Suppressor macrophage treated with lipopolysaccharide for 4 hours (primary cell): ENCODE measurements around the gene DAAM2.

ENCODE experiments used
- DNase-seq: peaks from one replicate; pipeline ENCODE4 v3.0.0-alpha.2; 2020

DAAM2 gene

DNA sequence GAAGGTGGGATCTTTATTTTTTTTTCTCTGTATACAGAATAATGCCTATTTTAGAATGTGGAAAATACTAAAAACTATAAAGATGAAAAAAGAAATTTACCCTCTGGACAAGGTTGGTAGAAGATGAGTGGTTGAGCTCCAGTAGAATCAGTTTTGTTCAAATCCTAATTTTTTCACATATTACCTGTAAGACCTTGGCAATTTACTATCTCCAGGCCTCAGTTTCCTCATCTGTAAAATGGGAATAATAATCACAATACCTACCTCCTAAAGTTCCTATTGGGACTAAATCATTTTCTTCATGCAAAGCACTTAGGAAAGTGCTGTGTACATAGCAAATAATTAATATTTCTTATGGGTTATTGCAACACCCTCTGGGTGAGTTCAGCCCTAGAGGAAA is 28.4 kb downstream of the DAAM2 start:
- DNase-seq = no peak

DNA sequence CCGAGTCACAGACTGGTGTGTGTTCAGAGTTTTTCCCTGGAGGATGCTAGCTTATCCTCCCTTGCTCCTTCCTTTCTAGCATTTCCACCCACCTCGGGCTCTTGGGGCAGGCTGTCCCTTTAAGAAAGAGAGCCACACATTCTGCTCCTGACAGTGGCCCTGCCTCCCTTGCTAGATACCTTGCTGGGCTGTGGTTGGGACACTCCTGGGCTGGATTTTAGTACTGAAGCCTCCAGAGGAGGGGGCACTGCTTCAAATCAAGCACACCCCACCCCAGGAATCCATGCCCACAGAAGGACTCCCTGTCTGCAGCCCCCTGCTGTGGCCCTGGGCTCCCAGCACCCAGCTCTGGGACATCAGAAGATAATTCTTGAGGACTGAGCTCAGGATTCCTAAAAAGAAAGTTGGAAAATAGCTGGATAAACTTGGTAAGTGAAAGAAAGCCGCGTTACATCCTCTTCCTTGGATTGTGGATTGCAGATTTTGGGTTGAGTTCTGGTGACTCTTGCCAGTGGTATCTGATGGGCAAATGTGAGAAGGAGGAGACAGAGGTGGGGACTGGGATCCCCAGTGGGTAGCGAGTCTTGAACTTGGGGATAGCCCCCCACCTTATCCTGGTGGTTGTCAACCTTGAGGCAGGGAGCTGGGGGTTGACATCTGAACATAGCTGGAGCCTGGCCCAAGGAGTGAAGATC is 29.0 kb downstream of the DAAM2 start:
- no peak for DNase-seq

DNA sequence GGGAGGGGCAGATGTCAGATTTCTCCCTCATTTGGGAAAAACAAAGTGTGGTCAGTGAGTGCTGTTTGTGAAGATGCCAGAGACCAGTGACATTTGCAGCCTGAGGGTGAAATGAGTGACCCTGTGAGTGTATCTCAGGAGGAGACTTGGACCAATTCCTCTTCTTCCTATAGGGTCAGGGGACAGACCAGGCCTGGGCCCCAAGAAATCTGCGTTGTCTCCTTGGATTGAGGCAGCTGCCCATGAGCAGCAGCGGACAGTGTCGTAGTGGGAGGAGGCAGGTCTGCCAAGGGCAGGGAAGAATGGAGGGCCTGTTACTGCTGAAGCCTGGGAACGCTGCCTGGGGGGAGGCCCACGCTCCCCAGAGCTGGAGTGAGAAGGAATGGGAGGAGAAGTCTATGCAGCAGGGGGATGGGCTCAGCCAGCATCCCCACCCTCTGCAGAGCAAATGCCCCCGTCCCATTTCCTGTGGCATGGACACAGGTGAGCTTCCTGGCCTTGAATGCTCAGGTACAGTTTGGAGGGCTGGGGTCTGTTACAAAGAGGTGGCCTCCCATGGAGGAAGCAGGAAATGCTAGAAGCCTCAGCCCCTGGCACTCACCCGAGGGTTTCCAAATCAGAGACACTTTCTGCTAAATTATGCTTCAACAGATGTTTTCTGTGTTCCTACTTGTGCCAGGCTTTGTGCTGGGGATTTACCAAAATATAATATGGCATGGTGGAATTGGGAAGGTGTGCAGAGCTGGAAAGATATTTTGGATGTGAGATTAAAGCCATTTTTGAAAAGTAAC is 29.8 kb downstream of the DAAM2 start:
- DNase-seq = no peak

DNA sequence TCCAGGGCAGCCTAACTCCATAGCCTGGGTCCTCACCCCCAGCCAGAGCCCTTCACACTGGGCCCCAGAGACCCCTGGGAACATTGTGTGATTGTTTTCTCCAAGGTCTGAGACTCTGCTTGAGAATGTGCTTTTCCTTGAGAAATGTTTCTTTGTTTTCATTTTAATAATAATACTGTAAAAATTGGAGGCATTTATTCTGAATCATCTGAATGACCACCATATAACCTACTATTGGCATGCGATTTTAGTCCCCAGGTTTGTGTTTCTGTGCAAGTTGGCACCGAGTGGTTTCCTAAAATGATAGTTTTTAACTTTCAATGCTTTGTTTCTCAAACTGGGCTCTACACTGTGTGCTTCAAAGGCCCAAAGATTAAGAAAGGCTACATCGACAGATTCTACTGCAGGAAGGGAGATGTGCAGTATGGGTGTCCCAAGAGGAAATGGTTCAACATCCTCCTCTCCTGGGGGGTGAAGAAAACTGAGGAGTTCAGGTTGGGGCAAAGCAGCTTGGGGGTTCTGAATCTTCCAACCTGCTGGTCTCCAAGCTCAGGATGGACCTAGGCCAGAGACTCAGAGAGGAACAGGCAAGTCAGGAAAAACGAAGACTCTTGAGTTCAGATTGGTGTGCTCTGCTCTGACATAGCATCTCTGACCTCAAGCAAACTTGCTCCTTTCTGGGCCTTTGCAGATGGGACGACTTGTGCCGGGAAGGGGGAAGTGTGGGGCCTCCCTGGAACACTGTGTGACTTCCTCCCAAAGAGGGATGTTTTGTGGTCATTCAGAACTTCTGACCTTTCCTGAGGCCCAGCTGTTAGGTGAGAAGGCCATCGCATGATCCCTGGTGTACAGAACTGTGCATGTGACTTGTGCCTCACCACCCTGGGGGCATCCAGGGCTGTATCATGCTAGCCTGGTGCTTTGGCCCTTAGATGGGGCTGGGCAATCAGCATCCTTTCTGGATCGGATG is 31.0 kb downstream of the DAAM2 start:
- peak; percentile 36 for DNase-seq

DNA sequence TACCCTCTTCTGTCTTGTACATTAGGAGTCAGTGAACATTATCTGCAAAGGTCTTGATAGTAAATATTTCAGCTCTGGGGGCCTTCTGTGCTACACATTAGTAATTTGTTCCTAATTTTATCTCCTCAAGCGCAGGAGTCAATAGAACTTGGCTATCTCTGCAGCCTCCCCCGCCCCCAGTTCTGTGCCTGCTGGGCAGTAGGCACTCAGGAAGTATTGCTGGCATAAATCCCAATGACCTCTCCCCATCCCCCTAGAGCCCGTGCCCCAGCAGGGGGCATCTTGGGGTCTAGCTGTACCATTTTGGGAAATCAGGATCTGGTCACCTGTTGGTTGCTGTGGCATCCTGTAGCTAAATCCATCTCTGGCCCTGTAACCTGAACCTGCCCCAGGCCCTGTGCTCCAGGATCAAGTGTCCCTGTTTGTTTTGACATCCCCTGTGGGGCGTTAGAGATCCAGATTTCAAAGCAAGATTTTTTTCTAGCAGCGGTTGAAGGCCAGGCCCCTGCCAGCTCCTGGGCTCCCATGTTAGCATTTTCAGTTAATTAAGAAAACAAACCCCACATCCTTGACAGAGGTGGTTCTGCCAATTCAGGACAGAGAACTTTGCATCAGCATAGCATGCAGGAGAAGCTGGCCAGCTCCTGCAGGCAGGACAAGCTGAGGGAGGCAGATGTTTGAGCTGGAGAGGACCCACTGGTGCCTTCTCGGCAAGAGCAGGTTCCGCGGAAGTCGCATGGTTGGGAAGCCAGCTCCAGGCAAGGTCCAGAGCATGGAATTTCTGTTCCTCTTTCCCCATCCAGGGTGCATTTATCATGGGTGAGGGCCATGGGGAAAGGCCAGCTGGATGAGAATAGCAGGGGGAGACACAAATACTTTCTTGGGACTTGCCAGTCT is 32.1 kb downstream of the DAAM2 start:
- no peak for DNase-seq

DNA sequence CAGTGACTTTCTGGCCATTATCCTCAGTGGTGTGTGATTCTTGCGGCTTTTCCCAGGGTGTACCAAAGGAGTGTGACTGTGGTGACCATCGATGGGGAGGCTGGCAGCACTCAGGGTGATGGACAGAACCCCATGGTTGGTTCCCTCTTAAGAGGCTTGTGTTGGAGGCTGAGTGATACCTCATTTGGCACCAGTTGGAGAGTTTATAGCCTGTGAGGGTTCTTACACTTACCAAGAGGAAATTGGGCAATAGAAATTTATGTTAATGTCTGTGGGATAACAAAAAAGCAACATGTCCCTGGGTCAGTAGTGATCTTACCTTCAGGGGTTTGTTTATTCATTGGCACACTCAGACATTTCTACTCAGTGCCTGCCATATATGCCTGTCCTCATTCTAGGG is 37.2 kb downstream of the DAAM2 start:
- DNase-seq = no peak

DNA sequence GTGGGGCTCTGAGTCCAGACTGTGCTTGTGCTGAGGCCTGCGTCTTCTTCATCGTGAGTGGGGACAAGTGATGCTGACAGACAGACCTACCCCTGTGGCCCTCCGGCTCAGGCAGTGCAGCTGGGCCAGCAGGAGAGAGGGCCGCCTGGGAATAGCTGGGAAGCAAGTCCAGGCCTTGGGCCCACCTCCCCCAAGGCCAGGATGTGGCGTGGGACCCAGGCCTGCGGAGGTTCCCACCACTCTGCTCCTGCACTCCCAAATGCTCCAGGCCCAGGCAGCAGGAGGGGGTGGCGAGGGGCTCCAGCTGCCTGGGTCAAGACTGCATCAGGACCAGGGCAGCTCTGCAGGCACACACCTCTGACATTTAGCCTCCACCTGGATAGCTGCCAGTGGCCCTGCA is 38.3 kb downstream of the DAAM2 start:
- no peak for DNase-seq

DNA sequence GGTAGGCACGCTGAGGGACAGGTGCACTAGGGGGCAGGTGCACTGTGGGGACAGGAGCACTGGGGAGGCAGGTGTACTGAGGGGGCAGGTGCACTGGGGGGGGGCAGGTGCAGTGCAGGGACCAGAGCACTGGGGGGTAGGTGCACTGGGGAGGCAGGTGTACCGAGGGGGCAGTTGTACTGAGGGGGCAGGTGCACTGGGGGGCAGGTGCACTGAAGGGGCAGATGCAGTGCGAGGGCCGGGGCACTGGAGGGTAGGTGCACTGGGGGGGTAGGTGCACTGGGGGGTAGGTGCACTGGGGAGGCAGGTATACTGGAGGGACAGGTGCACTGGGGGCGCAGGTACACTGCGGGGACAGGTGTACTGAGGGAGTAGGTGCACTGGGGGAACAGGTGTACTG is 39.5 kb downstream of the DAAM2 start:
- DNase-seq = no peak

DNA sequence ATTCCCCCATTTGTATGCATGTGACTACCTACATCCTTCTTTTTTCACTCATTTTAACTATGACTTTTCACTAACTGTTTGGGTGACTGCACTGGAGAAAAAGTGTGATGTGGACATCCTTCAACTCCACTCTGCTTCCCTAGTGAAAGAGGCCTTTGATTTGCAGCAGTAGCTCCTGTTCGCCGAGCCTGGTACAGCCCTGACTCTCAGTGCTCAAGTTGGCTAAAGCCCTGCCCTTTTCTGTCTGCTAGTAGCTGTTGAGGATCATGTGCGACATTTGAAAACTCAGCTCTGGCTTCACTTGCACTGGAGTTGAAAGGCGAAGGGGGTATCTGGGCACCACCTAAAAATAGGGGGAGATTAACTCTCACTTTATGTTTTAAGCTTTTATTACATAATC is 42.1 kb downstream of the DAAM2 start:
- DNase-seq = no peak

DNA sequence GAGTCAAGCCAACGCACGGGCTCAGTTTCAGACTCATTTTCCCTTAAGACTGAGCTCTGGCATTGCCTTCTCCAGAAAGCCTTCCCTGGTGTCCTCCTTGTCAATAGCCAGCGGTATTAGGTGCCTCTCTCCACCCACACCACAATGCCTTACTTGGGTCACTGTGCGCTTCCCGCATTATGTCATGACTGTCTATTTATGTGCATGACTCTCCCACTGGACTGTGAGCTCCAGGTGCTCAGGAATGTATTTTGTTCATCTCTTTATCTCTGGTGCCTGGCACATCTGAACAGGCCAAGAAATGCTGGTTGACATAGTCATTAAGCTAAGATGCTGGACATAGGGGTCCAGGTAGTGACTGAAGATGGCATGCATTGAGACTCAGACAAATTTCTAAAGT is 42.7 kb downstream of the DAAM2 start:
- no peak for DNase-seq

DNA sequence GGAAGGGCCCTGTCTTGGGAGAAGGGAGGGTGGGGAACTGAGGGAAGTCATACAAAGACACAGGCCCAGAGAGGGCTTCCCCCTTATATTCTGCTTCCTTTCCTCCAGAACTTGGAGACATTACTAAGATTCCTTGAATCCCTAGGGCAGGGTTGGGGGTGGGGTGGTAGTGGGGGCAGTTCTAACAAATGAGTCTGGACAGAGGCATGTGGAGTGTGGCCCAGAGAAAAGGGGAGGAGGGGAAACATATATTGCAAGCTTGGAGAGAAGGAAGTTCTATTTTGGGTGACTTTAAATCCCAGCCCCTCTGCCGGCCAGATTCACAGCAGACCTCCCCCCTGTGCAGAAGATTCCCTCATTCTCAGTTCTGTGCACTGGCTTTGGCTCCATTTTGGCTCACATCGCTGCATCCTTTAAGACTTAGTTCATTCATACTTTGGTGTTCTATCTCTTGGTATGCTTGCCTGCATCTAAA is 43.7 kb downstream of the DAAM2 start:
- no peak for DNase-seq

DNA sequence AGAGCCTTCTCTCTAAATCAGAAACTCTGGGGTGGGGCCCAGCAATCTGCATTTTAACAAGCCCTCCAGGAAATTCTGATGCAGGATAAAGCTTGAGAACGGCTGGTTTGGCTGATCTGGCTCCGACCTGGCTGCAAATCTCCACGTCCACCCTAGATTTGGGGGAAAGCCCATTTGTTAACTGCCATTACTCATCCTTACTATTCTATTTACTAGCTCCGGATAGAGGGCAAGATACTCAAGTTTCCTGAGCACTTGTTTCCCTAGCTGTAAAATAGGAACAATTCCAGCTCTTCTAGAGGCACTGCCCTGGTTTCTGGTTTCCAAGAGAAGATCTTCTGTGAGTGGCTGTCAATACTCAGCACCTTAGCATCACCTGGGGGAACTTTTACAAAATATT is 44.4 kb downstream of the DAAM2 start:
- no peak for DNase-seq

DNA sequence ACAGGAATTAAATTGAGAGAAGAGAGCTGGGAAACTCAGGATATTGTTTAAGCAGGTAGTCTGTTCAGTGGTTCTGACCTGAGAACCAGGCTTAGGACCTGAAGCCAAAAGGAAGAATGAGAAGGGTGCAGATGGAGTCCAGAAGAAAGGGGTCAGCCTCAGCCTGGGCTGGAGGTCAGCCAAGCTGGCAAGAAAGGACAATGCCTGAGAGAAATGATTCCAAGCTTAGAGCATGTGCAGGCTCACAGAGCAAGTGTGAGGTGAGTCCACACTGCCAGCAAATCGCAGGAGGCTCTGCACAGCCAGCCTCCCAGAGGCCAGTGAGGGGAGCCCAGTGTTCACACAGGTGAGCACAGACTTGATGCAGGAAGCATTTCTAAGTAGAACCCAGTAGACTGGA is 47.3 kb downstream of the DAAM2 start:
- DNase-seq = no peak

DNA sequence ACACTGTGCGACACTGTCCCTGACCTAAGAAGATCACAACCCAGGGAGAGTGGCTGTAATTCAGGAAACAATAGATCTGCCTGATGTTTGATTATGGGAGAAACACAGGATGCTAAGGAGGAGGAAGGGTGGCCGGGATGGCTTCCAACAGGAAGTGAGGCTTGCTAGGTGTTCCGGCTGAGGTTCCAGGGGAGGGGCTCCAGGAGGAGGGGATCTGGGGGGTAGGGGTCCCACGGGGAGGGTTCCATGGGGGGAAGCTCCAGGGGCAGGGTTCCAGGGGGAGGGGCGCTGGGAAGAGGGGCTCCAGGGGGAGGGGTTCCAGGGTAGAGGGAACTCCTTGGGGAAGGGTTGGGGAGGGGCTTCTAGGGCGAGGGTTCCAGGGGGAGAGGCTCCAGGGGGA is 48.6 kb downstream of the DAAM2 start:
- DNase-seq = no peak

DNA sequence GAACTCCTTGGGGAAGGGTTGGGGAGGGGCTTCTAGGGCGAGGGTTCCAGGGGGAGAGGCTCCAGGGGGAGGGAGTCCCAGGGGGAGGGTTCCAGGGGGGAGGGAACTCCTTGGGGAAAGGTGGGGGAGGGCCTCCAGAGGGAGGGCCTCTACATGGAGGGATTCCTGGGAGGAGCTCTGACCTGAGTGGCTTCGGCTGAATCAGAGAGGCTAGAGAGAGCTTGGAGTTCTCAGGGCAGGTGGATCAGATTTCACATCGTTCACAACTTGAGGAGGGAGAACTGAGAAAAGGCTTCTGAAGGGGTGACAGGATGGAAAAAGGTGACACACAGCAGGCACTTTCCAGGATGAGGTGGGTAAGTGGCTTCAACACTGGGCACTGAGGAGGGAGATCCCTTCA is 49.1 kb downstream of the DAAM2 start:
- DNase-seq = no peak

DNA sequence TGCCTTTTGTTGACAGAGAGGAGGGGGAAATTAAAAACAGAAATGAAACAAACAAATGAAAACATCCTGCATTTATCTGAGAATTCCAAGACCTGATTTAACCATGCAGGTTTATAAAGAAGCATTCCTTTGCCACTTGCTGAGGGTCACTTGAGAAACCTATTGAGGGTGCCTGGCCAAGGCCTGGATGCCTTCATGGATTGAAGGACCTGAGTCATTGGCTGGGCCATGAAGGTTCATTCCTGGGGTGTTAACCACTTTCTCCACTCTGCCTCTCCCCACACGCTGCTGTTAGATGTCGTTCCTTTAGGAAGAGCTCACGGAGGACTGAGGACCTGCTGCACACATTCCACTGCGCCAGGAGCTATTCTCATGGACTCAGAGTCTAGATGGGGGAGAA is 49.7 kb downstream of the DAAM2 start:
- DNase-seq = no peak

DNA sequence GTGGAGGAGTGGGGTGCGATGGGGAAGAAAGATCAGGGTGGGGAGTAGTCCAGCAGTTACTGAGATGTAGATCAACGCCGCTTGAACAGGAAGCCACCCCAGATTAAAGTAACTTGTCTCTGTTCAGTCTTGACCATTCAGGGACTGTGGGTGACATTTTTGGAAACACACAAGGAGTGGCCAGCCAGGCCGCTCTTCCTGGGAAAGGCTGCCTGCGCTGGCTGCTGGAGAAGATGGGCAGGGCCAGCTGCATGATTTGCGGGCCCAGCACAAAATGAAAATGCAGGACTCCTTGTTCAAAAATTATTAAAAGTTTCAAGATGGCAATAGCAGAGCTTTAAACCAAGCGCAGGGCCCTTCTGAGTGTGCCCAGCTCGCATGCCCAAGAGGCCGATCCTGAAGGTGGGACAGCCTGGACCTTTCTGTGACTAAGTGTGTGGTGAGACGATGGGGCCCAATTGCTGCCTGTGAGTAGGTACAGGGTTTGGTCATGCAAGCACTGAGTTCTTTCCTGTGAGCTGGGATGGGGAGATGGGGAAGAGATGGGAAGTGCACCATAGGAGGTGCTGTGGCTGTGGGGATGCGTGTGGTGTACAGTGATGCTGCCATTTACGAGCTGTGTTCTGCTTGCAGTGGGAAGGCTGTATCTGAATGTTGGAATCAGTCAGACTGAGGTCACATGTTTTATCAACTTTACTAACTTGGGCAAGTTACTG is 51.3 kb downstream of the DAAM2 start:
- no peak for DNase-seq

DNA sequence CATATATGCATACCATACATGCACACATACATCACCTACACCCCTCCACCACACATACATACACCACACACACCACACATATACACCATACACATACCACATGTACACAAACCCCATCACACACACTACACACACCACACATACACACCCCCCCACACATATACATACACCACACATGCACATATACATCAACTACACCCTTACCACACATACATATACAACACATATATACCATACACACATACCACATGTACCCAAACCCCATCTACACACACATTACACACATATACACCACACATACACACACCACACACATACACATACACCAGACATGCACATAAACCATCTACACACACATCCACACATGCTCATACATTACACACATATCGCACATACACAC is 52.7 kb downstream of the DAAM2 start:
- DNase-seq = no peak

DNA sequence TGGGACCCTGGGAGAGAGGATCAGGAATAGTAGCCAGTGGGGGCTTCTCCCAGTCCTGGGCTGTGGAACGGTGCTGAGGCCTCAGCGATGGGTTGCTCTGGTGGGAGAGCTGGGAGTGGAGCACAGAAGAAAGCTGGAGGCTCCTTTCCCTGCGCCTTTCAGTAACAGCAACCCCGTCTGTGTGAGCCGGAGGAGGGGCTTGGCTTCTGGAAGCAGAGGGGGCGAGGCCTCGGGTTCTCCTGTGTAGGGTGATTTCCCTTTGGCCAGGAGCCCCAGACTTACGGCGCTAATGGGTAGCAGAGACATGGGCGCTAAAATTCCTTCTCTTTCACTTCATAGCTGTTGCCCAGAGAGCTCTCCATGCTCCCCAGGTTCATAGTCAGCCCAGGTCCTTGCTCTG is 55.0 kb downstream of the DAAM2 start:
- no peak for DNase-seq

DNA sequence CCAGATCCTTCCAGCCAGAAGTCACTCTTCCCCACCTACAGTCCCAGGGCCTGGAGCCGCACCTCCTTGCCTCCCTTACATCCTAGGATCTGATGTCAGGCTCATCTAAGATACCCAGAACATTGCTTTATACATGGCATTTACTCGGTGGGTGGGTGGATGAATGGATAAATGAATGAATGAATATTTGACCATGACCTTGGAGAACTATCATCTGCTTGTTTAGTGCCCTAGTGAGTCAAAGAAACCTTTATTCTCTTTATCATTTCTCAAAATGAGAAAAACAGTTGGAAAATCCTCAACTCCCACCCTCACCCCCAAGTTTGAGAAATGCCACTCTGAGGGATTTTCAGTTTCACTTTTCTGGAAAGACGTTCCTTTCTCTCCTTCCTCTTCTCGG is 56.0 kb downstream of the DAAM2 start:
- no peak for DNase-seq

DNA sequence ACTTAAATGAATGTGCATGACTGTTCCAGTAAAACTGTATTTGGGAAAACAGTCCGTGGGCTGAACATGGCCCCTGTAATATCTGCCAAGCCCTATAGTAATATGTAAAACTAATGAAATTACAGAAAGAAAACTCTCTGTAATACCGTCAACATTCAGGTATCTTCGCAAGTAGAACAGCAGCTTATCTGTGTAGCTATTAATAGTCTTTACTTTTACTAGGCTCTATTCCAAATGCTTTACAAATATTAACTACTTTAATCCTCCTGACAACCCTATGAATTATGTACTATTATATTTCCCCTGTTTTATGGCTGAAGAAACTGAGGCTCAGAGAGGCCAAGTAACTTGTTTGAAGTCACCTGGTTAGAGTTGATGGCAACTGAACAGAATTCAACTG is 57.1 kb downstream of the DAAM2 start:
- DNase-seq = no peak

DNA sequence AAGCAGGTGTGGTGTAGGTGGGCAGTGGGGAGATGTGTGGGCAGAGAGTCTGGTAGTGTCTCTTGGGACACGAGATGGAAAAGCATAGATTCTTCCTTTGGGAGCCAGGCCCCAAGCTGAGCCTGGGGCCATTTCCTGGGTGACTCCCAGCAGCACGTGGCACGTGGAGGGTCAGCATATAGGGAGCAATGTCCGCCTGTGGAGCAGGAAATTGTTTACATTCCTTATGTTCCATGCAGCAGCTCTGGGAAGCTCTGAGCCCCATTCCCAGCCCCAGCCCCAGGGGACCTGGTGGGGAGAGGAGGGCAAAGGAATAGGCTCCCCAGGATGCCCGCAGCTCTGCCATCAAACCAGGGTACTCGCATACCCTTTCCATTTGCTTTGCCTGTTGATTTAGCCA is 57.6 kb downstream of the DAAM2 start:
- DNase-seq = no peak
